A172 (cell line): ENCODE results near the gene PKP1. TPM values are rescaled to one million over a fixed set of nuclear protein-coding genes. Genes with fewer than 3 reads are reported as not detected.

Experiments
- DNase-seq: peaks from one replicate; pipeline ENCODE4 v3.0.0-alpha.2; 2015; ENCODE audit warnings: low spot score
- total RNA-seq: library from RNA; depleted of rRNA; stranded (reverse); fragments of >200 nt; shearing (Covaris generic); gene quantifications from 2 replicates; pipeline ENCODE4 v1.2.3, GENCODE V29; 2014

The PKP1 gene
- total RNA-seq, 1 experiment from 2014 or later: not detected

GRCh38 chr1:201350884-201351283 is 67.6 kb downstream of the PKP1 start:
- DNase-seq: no peak

DNA sequence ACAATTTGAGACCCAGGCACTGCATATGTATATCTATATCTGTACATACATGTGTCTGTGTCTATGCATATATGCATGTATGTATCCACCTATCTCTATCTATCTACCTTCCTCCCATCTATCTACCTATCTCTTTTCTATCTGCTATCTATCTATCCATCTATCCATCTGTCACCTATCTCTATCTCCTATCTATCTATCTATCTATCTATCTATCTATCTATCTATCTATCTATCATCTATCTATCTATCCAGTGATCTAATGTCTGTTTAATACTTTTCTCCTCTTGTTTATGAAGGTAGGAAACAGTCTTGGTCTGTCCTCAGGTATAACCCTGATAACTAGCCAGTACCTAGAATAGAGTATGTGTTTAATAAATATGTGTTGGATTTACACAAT is 68.3 kb downstream of the PKP1 start:
- no peak for DNase-seq

DNA sequence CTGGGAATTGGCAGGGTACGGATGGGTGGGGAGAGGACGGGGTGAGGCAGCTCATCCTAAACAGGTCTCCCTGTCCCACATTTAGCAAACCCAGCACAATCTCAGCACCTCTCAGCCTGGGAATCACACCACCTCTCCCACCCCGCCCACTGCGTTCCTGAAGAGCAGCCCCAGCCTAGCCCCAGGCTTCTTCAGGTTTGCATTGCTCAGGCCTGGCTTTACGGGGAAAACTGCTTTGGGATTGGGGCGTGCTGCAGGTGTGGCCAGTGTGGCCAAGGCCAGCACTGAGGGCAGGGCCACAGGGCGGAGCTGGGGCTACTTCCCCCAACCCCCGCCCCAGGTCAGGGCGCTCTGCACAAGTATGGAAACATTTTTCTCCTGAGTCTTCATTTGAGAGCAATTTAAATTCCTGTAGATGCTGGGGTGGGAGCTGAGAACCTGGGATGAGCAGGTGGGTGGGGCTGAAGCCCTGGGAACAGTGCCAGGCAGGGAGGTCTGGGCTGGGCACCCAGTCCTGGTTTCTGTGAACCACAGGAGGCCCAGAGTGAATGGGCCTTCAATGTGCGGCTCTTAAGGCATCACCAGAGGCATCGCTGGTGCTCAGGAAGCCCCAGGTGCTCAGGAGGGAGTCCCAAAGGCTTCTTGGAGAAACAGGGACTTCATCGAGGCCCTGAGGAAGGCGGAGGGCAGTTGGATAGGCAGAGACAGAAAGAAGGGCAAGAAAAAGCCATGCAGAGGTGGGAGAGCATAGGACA is 70.1 kb downstream of the PKP1 start:
- DNase-seq: no peak

DNA sequence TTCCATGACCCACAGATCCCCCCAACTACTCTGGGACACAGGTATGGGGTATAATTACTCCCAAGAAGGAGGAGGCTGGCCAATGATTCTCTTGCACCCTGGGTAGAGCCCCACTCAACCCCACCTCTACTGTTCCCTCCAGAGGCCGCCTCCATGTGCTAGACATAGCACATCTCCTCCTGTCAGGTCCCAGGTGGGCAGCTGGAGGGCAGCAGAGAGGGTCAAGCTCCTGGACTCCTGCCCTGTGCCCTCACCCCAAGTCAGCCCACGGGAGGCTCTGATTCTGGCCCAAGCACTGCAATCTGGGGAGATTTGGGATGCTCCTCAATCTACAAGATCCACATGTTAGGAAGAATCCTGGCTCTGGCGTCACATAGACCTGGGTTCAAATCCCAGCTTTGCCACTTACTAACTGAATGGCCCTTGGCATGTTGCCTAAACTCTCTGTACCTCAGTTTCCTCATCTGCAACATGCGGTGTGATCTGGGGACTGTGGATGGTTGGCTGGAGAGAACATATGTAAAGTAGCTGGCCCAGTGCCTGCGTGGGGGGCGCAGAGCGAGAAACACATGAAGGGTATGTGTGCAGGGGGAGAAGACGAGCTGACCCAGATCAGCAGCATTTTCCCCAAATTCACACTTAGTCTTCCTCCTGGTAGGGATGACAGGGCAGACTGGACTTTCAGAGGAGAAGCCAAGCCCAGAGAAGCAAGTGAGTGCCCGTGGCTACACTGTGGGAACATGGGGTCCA is 71.0 kb downstream of the PKP1 start:
- no peak for DNase-seq

DNA sequence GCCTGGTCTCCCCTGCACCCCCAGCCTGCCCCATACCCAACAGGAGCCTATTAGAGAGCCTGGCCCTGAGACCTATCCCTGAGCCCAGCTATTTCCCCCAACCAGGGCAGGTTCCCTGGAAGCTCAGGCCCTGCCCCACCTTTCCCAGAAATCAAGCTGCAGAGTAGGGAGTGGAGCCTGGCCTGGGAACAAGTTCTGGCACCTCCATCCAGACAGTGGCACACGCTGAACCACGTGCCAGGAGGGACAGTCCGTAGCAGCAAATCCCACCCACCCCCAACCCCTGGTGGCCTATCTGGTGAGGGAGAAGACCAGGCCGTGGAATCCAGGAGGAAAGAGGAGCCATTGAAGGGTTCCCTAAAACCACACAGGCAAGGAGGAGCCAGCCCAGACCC is 71.6 kb downstream of the PKP1 start:
- DNase-seq: no peak

- DNase-seq: no peak
These were observed 72.2 kb downstream of the PKP1 start for GRCh38 chr1:201355471-201355870.

- no peak for DNase-seq
These were observed 72.9 kb downstream of the PKP1 start for GRCh38 chr1:201356236-201356635.

GRCh38 chr1:201356701-201357100 is 73.4 kb downstream of the PKP1 start:
- DNase-seq: no peak

- DNase-seq: no peak
These were observed 73.9 kb downstream of the PKP1 start for GRCh38 chr1:201357211-201357610.

DNA sequence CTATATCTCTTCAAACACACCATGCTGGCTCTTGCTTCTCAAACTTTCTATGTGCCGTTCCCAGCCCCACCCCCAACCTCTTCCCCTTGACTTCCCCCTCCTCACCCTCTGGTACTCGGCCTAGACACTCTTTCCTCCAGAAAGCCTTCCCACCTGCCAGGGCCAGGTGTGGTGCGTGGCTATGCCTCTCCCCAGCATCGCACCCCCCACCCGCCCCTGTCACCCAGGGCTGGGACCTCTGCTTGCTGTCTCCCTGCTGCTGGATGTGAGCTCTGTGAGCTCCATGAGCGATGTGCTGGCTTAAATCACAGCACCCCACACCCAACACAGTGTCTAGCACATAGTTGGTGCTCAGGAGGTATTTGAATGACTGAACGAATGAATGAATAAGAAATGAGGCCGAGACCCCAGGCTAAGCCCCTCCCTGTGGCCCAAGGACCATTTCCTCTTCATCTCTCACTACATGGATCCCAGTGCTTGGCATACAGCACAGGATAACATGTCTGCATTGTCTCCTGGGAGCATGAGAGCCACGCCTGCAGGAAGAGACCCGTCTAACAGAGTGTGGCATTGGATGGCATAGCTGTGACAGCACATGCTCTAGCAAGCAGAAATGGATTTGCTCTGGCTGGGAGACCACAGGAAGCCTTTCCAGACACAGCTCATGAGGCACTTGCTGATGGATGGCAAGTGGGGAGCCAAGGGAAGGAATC is 74.5 kb downstream of the PKP1 start:
- DNase-seq: no peak

DNA sequence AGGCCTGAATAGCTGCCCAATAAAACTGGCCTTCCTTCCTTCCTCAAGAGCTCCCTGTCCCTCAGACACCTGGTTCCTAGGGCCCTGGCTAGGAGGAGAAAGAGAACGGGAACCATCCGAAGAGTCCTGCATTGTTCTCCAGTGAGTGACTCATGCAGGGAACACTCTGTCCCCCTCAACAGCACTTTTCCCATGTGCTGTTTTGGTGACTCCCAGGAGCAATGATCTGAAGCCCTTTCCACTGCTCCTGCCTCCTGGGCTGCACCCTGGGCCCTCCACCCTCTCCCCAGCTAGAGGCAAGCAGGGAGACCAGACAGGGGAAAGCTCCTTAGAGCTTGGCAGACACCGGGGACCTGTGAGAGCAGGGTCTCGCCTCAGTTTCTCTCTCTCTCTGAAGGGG is 75.3 kb downstream of the PKP1 start:
- peak; percentile 51 for DNase-seq

- no peak for DNase-seq
These were observed 75.9 kb downstream of the PKP1 start for GRCh38 chr1:201359031-201359872.

DNA sequence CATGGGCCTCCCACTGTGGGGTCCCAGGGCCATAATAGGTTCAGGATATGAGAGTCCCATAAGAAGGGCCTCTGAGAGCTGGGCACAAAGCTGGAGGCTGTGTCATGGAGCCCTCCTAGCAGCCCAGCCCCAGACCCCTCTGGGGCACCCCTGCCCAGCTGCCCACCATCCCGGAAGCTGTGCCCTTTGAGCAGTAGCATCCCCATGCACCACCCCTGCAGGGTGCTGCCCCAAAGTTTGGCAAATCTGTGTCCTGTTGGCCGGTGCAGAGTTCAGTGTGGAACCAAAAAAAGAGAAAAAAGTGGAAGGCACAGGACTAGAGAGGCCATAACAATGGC is 76.5 kb downstream of the PKP1 start:
- no peak for DNase-seq

DNA sequence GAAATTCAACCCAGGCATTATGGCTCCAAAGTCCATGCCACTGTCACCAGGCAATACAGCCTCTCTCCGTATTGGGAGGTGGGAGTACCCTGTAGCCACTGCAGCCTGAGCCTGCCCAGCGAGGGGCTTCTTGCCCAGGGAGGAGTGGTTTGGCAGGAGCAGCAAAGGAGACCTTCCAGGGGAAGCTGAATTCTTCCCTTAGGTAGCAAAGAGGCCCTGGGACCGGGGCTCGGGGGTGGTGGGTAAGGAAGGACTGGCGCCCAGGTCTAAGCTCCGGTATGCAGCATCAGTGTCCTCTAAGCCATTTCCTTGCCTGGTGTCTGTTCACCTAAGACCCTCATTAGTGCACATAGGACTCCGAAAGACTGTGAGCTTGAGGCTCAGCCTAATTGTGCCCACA is 77.2 kb downstream of the PKP1 start:
- DNase-seq: no peak

DNA sequence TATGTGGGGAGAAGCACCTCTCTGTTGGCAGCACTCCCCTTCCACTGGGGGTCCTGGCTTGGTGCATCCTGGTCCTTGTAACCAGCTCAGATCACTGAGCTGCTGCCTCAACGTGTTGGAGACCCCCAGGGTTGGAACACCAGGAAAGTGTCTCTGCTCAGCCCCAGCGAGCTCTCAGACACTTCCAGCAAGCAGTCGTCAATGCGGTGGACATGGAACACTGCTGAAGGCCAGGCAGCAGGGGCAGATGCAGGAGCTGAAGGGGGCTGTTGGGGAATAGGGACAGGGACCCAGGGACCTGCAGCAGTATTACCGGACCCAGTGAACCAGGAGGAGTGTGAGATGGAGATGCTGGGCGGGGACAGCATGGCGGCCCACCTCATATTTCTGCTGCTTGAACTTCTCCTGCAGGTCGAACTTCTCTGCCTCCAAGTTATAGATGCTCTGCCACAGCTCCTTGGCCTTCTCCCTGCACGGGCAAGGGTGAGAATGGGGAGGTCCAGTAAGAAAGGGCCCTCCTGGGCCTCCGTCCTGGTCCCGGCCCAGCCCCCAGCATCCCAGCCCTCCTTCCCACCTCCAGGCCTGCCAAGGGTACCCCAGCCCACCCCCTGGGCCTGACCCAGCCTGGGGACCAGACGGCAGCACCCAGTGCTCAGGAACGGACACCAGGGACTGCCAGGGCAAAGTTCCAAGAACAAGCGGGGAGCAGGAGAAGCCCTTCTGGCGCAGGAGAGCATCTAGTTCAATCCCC is 77.8 kb downstream of the PKP1 start:
- no peak for DNase-seq

GRCh38 chr1:201361652-201362504 is 78.6 kb downstream of the PKP1 start:
- DNase-seq: peak; percentile 59

GRCh38 chr1:201362906-201363305 is 79.6 kb downstream of the PKP1 start:
- DNase-seq: no peak

DNA sequence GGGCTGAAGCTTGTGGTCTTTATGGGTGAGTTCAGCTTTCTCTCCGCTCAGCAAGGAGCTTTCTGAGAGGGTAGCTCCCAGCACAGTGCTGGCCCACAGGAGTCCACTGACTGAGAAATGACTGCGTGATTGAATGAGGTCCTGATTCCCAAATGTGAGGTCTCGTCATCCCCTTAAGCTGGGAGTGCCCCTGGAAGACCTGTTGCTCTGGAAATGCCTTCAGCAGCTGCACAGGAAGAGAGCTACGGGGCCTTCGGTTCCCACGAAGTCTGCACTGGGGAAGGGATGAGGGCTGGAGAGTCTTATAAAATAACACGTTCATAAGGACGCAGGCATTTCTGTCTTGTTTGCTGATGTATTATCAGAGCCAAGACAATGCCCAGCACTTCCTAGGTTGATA is 80.2 kb downstream of the PKP1 start:
- DNase-seq: no peak

GRCh38 chr1:201364808-201365105 is 81.5 kb downstream of the PKP1 start:
- no peak for DNase-seq

DNA sequence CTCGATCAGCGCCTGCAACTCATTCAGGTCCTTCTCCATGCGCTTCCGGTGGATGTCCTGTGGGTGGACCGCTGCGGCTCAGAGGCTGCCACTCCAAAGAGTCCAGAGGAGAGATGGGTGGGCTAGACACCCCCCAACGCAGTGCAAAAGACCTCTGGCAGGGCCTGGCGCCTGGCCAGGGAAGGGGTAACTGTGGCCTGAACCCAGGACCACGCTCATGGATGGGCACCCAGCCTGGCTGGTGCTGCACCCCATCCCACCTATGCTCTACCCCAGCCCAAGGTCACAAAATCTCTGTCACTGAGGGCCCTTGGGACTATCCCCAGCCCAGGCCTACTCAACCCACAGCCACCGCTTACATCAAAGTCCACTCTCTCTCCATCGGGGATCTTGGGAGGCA is 81.9 kb downstream of the PKP1 start:
- DNase-seq: no peak

DNA sequence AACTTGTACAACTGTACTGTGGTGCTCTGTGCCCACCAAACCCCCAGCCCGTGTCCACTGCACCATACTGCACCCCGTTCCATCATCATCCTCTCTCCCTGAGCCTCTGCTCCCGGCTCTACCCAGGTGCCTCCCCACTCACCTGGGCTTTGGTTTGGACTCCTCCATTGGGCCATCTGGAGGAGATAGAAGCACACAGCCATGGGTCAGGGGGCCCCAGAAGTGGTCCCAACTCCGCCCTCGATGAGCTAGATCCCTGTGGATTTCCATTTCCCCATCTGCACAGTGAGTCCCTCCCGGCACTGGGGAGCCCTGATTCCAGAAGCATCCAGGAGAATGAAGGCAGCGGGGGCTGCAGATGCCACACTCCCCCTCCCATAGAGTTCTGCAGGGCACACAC is 83.4 kb downstream of the PKP1 start:
- DNase-seq: no peak
